A673 (cell line): ENCODE measurements around the gene ZBTB21.

ENCODE experiments used
- EZH2 ChIP-seq: fragments of 200-600 bp; sonication (generic); IDR thresholded peaks from 2 replicates; pipeline ENCODE4 v1.6.1; 2017; ENCODE audit warnings: borderline replicate concordance, low read depth, mild to moderate bottlenecking, mixed read lengths, antibody characterized with exemption, low read length; ENCODE audit not compliant: poor library complexity, severe bottlenecking
- TF ChIP-seq, protein P1 (sequence below): fragments of 300-800, 200-600 bp; sonication (generic); conservative IDR thresholded peaks from 2 replicates; pipeline ENCODE4 v1.5.1; 2017; ENCODE audit warnings: low read depth, mild to moderate bottlenecking, antibody characterized with exemption, low read length, moderate library complexity, mixed read lengths

DNA sequence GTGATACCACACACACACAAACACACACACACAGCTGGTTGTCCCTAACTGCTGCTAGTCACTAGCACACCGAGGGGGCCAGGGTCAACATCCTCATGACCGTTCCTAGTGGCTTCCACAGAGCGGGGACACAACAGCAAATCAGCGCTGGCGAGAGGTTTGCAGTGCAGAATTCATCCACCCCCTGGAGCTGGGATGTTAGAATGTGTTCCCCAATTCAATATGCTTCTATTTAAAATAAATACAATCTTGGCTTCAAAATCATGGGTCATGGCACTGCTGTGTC lies 40.1 kb downstream of the ZBTB21 start:
- TF ChIP-seq, protein P1, sequence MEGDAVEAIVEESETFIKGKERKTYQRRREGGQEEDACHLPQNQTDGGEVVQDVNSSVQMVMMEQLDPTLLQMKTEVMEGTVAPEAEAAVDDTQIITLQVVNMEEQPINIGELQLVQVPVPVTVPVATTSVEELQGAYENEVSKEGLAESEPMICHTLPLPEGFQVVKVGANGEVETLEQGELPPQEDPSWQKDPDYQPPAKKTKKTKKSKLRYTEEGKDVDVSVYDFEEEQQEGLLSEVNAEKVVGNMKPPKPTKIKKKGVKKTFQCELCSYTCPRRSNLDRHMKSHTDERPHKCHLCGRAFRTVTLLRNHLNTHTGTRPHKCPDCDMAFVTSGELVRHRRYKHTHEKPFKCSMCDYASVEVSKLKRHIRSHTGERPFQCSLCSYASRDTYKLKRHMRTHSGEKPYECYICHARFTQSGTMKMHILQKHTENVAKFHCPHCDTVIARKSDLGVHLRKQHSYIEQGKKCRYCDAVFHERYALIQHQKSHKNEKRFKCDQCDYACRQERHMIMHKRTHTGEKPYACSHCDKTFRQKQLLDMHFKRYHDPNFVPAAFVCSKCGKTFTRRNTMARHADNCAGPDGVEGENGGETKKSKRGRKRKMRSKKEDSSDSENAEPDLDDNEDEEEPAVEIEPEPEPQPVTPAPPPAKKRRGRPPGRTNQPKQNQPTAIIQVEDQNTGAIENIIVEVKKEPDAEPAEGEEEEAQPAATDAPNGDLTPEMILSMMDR, result no peak
- no peak for TF ChIP-seq EZH2
